CD4-positive, alpha-beta T cell treated with Interleukin-15 for 1 hour (primary cell): ENCODE measurements around the gene MEMO1.
A peak's percentile ranks its signal among the peaks of the same experiment; 100 is the strongest.
"Not testable (repeated sequence)": the region's sequence is repeated elsewhere in the genome, so short reads cannot be mapped to it uniquely, and the experiment has no call there.

Source experiments
- DNase-seq: peaks from one replicate; pipeline ENCODE4 v3.0.0-alpha.2; 2020

Gene MEMO1

GRCh38 chr2:32010670-32011484, at the start of gene MEMO1:
Gene MEMO1, minus strand, starts transcription at chr2:32011008. Its CDS starts 761 bp downstream, at chr2:32010247.
- peak; percentile 93 for DNase-seq

GRCh38 chr2:32060266-32060665, 49.5 kb upstream of the MEMO1 start:
- DNase-seq, result no peak

GRCh38 chr2:32058130-32058529, 47.3 kb upstream of the MEMO1 start:
- DNase-seq, result no peak

GRCh38 chr2:32054583-32054982, 43.8 kb upstream of the MEMO1 start:
- DNase-seq, result not testable (repeated sequence)

GRCh38 chr2:32051836-32052439, 41.1 kb upstream of the MEMO1 start:
- DNase-seq, result no peak

- no peak for DNase-seq
These were observed 32.8 kb upstream of the MEMO1 start for GRCh38 chr2:32043561-32043960.

GRCh38 chr2:32039447-32040219, 28.8 kb upstream of the MEMO1 start, which contains the start of gene DPY30:
Gene DPY30, minus strand, starts transcription at chr2:32039805. Its CDS starts 349 bp downstream, at chr2:32039456.
- DNase-seq, result peak; percentile 92

- not testable (repeated sequence) for DNase-seq
These were observed 23.5 kb upstream of the MEMO1 start for GRCh38 chr2:32034198-32034887.

- DNase-seq, result not testable (repeated sequence)
These were observed 8.1 kb upstream of the MEMO1 start for GRCh38 chr2:32018789-32019482.

GRCh38 chr2:32012872-32013271, 2.1 kb upstream of the MEMO1 start:
- DNase-seq, result no peak

GRCh38 chr2:32011485-32011960, 715 bp upstream of the MEMO1 start:
- DNase-seq, result no peak

GRCh38 chr2:32010280-32010669, 533 bp downstream of the MEMO1 start:
- peak; percentile 80 for DNase-seq

GRCh38 chr2:32009516-32010256, 1.1 kb downstream of the MEMO1 start:
- DNase-seq, result peak; percentile 40

GRCh38 chr2:32008805-32009515, 1.8 kb downstream of the MEMO1 start:
- DNase-seq, result no peak

GRCh38 chr2:32007121-32007391, 3.8 kb downstream of the MEMO1 start:
- DNase-seq, result no peak

- DNase-seq, result no peak
These were observed 5.3 kb downstream of the MEMO1 start for GRCh38 chr2:32005371-32005976.

- DNase-seq, result no peak
These were observed 7.0 kb downstream of the MEMO1 start for GRCh38 chr2:32003791-32004190.

GRCh38 chr2:32002406-32002805, 8.4 kb downstream of the MEMO1 start:
- no peak for DNase-seq

GRCh38 chr2:31999438-31999837, 11.4 kb downstream of the MEMO1 start:
- no peak for DNase-seq

GRCh38 chr2:31998731-31999383, 12.0 kb downstream of the MEMO1 start:
- no peak for DNase-seq
